CD4-positive, alpha-beta T cell treated with Interleukin-17A for 4 hours (primary cell): Measurements from ENCODE around the gene MORN1.
A peak's percentile ranks its signal among the peaks of the same experiment; 100 is the strongest.
"Not testable (repeated sequence)": the region's sequence is repeated elsewhere in the genome, so short reads cannot be mapped to it uniquely, and the experiment has no call there.

Experiments
- DNase-seq: peaks from one replicate; pipeline ENCODE4 v3.0.0-alpha.2; 2020; ENCODE audit warnings: mixed read lengths

MORN1 gene

GRCh38 chr1:2303016-2303775 lies 88.2 kb downstream of the MORN1 start:
- DNase-seq: no peak

DNA sequence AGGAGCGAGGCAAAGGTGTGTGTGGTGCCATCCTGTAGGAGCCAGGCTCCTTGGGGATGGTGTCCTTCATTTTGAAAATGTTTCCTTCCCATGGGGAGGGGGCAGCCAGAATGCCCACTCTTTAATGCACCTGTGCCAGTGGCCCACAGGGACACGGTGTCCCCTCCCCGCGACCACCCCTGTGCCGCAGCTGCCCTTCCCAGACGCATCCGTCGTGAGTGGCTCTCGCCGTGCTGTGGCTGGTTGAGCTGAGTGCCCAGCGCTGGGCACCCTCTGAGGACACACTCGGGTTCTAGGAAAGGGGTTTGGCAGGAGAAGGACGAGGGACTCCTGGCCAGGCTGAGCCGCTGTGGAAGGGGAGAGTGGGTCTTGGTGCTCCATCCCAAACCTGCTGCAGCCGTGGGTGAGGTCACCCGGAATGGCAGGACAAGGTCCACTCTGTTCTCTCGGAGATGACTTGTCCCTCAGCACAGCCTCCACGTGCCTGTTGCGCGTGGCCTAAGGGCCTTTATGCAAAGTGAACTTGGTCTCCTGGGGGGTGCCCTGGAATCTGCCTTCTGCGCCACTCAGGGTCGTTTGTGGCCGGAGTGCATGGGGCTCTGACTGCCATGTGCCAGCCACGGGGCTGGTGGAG lies 88.9 kb downstream of the MORN1 start:
- no peak for DNase-seq

GRCh38 chr1:2301607-2302291 lies 89.6 kb downstream of the MORN1 start:
- no peak for DNase-seq

- peak; percentile 94 for DNase-seq
These were observed 90.3 kb downstream of the MORN1 start for GRCh38 chr1:2300851-2301606.

DNA sequence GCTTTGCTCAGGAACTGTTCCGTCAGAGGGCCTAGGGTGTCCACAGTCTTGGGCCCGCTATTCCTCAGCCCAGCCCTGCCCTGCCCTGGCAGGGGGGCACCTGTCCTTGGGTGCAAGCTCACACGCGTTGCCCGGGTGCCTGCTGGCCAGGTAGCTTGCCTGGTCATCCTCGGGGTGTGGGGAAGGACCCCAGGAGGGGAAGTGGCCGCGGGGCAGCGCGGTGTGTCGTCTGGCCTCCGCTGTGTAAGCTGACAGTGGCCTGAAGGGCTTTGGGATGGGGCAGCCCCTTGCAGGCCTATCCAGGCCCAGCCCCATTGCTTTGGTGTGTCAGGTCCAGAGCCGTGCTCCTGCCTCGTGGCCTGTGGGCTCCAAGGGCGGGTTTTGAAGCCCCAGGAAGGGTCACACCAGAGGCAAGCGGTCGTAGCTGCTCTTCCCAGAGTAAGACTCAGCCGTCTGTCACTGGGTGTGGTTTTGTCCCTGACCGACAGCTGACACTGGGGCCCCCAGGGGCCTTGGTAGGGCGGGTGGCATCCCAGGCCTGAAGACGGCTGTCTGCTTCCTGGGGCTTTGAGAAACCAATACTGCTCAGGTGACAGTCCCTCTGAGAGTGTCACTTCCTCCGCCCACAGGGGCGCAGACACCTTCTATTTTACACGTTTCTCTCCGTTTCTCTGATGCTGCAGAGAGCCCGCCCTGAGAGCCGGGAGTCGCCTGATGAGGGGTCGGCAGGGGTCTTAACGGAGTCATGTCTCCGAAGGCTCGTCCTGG lies 91.2 kb downstream of the MORN1 start:
- DNase-seq: peak; percentile 74

DNA sequence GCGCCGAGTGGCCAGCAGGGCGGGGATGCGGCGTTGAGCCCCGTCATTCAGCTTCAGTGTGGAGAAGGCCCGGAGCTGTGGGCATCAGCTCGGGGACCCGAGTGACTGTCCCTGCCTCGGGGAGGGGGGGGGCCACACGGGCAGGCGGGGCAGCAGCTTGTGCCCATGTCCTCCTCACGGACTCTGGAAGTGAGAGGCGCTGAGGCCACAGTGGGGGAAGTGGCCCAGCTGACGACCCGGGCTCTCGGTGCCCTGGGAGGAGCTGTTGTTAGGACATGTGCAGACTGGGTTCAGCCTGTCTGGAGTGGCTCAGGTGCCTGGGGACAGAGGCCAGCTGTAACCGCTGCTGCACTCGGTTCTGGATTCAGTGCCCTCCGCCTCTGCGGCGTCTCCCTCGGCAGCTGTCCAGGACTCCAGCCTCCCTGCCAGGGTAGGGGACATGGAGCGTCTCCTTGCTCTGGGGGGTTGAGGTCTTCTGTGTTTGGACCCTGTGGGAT lies 92.2 kb downstream of the MORN1 start:
- no peak for DNase-seq

DNA sequence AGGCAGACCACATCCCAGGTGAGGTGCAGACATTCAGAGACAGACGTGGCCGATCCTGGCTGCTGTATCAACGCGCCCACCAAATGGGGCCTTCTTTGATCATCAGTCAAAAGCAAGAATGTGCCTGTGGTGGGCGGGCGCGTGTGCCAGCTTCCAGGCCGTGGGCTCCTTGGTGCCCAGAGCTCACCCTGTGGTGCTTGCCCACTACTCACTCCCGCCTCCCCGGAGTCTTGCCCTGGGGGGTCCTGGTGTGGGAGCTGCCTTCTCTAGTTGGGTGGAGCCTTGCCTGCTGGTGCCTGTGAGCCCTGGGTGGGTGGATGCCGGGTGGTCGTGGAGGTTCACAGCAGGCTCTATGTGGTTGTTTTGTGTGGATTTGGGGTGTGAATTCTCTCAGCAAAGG lies 92.7 kb downstream of the MORN1 start:
- no peak for DNase-seq

- DNase-seq: no peak
These were observed 93.9 kb downstream of the MORN1 start for GRCh38 chr1:2297246-2298011.

DNA sequence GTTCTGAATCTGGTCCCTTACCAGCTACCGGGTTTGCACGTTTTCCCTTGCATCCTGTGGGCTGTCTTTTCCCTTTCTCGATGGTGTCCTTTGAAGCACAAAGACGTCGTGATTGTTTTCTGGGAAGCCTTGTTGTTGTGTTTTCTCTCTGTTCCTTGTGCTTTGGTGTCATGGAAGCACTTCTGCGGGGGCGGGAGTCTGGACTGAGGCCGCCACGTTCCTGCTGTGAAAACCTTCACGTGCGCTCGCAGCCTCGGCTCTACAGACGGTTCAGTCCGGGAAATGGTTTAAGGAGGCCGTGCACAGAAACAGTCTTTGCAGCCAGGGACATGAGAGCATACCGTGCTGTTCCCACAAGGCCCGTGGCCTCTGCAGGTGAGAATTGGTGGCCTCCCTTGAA lies 94.7 kb downstream of the MORN1 start:
- no peak for DNase-seq

DNA sequence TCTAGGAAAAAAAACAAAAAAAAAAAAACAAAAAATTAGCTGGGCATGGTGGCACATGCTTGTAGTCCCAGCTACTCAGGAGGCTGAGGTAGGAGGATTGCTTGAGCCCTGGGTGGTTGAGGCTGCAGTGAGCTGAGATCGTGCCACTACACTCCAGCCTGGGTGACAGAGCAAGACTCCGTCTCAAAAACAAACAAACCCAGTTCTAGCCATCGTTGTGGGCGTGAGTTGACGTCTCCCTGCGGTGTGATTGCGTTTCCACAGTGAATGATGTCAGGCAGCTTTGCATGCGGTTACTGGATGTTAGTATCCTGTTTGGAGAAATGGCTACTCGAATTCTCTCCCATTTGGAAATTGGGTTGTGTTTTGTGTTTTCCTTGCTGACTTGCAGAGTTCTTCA lies 95.1 kb downstream of the MORN1 start:
- not testable (repeated sequence) for DNase-seq

GRCh38 chr1:2295526-2295925 lies 95.8 kb downstream of the MORN1 start:
- no peak for DNase-seq

DNA sequence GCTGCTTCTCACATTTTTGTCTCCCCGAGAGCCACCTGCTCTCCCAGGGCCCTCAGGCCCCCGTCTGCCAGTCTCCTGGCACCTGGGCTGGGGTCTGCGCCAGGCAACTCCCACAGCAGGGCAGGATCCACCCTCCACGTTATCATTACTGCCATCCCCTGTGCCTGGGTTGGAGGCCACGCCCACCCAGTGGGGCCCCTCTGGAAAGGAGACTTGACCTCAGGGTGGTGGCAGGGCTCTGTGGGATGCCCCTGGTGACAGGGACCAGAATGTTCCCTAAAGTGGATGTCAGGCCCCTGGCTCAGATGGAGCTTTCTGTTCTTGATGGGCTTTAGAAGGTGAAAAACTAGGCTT lies 96.7 kb downstream of the MORN1 start:
- DNase-seq: no peak

DNA sequence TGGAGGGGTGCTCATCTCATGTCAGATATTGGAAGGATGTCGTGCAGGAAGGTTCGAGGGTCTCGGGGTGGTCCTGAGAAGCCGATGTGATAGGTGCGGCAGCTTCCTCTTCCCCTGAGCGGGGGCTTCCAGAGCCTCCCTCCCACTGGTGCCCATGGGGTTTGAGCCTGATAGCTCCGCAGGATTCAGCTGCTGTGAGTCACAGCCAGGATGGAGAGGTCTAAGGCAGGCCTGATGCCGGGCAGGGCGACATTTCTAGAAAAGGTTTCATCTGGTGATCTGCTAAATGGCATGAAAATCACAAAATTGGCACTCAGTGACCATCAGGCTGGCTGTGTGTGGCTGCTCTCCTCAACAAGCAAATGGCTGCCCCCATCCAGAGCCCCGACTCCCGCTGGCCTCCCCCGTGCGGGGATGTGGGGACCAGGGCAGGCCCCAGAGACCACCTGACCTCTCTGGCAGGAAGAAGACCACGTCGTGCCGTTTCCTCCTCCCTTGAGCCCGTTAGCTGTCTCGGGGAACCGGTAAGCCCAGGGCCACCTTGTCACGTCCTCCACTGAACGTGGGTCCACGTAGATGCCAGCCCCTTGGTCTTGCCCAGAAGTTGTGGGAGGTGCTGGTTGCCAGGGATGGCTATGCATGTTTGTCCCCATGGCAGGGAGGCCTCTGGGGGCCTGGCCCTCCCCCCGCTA lies 97.2 kb downstream of the MORN1 start:
- DNase-seq: no peak

DNA sequence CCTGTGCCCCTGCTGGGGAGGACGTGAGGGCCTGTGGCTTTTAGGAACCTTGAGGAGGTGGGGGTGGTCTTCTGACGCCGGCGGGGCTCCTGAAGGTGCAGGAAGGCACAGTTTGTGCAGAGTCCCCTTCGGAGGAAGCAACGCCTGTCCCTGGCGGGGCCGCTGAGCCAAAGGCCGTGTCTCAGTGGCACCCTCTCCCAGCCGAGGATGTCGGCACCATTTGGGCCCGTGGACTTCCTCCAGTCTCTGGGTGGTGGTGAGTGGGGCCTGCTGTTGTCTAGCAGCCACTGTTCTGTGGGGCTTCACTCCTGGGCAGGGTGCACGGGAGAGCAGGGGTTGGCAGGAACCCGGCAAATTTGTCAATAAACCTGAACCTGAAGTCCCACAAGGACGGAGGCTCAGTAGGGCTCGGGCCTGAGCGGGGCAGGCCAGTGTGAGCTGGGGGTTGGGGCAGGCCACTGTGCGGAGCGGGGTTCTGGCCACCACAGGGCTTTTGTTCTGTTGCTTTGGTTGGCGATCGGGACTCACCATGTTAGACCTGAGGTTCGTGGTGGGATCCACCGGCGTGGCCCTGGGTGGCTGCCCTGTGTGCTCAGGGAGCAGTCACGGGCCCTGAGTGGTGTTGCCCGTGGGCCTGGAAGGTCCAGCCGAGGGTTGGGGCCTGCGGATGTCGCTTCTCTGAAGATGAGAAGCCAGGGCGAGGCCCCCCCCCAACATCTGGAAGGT lies 98.5 kb downstream of the MORN1 start:
- no peak for DNase-seq

GRCh38 chr1:2291577-2291976 lies 99.8 kb downstream of the MORN1 start:
- no peak for DNase-seq

DNA sequence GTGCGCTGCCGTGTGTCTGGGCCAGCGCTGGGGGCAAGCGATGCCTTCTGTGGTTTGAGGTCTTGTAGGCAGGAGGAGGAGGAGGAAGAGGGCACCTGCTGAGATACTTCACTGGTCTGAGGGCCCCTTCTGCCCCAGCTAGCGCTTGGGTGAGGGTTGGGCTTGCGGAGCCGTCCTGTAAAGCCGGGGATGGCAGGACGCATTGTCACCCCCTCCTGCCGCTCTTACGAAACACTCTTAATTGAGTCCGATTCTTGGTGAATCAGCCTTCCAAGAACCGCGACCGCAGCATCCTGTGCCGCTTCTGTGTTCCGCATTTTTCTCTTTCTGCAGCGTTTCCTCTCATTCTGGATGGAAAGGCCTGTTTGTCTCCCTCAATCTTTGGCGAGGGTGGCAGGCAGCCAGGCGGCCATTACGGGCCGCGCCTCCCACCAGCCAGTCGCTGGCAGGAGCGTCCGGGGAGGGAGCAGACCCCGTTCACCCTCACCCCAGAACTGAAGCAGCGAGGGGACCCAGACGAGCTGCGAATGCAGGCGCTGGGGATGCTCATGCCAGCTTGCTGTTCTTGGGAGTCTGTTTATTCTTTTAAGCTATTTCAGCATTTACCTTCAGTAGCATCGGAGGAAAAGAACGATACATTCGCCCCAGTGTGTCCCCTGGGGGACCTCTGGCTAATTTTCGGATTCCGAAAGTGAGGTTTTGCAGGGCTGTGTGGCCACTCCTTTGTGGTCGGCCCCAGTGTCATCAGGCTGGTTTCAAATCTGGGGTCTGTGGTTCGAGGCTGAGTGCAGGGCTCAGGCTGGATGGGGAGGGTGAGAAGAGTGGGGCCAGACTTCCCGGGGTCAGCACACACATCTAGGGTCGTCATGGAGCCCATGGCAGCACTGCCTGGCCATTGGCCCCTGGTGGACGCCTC lies 100.5 kb downstream of the MORN1 start:
- DNase-seq: peak; percentile 82

GRCh38 chr1:2290171-2290578 lies 101.2 kb downstream of the MORN1 start:
- peak; percentile 34 for DNase-seq

- no peak for DNase-seq
These were observed 101.7 kb downstream of the MORN1 start for GRCh38 chr1:2289607-2290006.
